Colonic mucosa (tissue), 4 donors: ENCODE measurements around the gene RELCH. TPM values are rescaled to one million over a fixed set of nuclear protein-coding genes. Genes with fewer than 3 reads are reported as not detected.

Experiments
- DNase-seq: peaks from one replicate; pipeline ENCODE4 v3.0.0-alpha.2; 2020
- H3K27ac ChIP-seq: fragments of 200-600 bp; one replicate; pipeline ENCODE4 v1.8.0; 2021
- H3K27me3 ChIP-seq: fragments of 200-600 bp; one replicate; pipeline ENCODE4 v1.8.0; 2021
- H3K36me3 ChIP-seq: fragments of 200-600 bp; one replicate; pipeline ENCODE4 v1.8.0; 2021
- H3K4me1 ChIP-seq: fragments of 200-600 bp; one replicate; pipeline ENCODE4 v1.8.0; 2021; ENCODE audit warnings: mild to moderate bottlenecking
- H3K4me3 ChIP-seq: fragments of 200-600 bp; one replicate; pipeline ENCODE4 v1.8.0; 2021
- H3K9ac ChIP-seq, 2 donors: one replicate each; pipeline ENCODE4 v1.7.0; 2013; ENCODE audit warnings: control low read depth in 2 of 2, low read depth in 2 of 2, low read length in 2 of 2
- H3K9me3 ChIP-seq: fragments of 200-600 bp; one replicate; pipeline ENCODE4 v1.8.0; 2021
- intact Hi-C: fragments of 100-400 bp; cut with DNase I; formaldehyde crosslinking; loops from one replicate; pipeline ENCODE4 v1.14.1; 2022
- total RNA-seq, 2 donors: library from RNA; stranded (reverse); fragmentation: NEBNext Ultra II Directional in 1 of 2; extraction: Animal tissue kit (Norgen Biotek cat#: 25700) in 1 of 2; gene quantifications; one replicate each; pipeline ENCODE4 v1.2.1, GENCODE V29; 2021
- TF ChIP-seq, protein P1 (sequence below): fragments of 200-600 bp; IDR thresholded peaks from one replicate; pipeline ENCODE4 v1.8.0; 2022; ENCODE audit warnings: antibody characterized with exemption, mild to moderate bottlenecking
- donor health status: healthy.
- donor health status: DM: no; HTN: no; CAD: no.
- donor health status: DM: no; HTN: no; CAD: no.

The RELCH gene
- total RNA-seq, 2 donors from 2014 or later: 38.9 to 56.9 TPM

DNA sequence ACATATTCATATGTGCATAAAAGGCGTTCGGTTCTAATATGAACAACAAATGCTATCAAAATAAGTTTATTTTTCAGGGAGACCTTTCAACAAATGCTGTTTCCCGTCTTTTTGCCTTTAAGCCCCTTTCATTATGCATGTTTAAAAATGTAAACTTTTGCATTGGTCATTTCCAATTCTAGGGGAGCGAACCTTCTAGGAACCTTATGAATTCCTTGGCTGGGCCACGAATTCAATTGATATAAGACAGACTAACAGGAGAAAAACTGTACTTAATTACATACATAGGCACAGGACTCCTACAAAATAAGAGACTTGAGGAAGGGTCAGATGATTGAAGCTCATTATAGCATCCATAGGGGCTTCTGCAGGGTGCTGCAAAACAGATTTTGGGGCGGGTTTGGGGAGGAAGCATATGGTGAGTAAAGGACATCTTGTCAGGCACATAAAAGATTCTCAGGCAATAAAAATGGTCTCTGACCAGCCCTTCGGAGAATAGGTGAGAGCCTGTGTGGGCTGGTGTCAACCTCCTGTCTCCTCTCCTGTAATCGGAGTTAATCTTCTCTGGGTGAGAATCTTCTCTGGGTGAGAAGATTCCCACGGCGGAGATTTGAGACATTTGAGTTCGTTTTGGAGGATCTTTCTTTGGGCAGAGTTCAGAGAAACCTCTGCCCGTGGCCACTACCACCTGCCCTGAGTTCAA lies 139.7 kb downstream of the RELCH start:
- Histone ChIP-seq H3K27ac (peak overlapping the region; percentile 87), H3K4me3 (peak overlapping the region; percentile 55), H3K9ac (peak overlapping the region in 1 of 2 donors; percentile 97), H3K27me3 (peaks cover 8% of the 10 kb centered on the region), H3K4me1 (peaks cover 11% of the 10 kb centered on the region), H3K36me3 (no peaks in the 10 kb centered on the region), H3K9me3 (no peaks in the 10 kb centered on the region)
- DNase-seq: no peak
- intact Hi-C loops: no loop called here
- TF ChIP-seq, protein P1, sequence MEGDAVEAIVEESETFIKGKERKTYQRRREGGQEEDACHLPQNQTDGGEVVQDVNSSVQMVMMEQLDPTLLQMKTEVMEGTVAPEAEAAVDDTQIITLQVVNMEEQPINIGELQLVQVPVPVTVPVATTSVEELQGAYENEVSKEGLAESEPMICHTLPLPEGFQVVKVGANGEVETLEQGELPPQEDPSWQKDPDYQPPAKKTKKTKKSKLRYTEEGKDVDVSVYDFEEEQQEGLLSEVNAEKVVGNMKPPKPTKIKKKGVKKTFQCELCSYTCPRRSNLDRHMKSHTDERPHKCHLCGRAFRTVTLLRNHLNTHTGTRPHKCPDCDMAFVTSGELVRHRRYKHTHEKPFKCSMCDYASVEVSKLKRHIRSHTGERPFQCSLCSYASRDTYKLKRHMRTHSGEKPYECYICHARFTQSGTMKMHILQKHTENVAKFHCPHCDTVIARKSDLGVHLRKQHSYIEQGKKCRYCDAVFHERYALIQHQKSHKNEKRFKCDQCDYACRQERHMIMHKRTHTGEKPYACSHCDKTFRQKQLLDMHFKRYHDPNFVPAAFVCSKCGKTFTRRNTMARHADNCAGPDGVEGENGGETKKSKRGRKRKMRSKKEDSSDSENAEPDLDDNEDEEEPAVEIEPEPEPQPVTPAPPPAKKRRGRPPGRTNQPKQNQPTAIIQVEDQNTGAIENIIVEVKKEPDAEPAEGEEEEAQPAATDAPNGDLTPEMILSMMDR: no peak

DNA sequence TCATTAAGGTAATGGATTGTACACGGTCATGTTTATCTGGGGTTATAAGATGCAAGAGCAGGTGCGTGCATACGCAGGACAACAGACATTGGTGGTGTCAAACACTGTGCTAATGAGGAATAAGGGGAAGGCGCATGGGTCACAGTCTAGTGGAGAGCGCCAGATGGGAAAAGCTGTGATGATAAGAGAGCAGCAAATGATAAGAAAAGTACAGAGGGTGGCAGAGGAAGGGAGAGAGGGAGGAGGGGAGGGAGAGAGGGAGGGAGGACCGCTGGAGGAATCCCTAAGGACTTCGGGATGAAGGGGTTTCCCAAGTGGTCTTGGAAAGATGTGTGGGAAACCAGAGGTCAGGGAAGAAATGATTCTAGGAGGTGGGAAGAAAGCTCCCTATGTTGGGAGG lies 140.9 kb downstream of the RELCH start:
- H3K36me3 ChIP-seq: no peaks in the 10 kb centered on the region
- H3K9ac ChIP-seq: peak overlapping the region in 1 of 2 donors; percentile 97
- TF ChIP-seq, protein P1: no peak
- H3K9me3 ChIP-seq: no peaks in the 10 kb centered on the region
- peaks cover 8% of the 10 kb centered on the region for H3K27me3 ChIP-seq
- intact Hi-C loops: no loop called here
- H3K4me3 ChIP-seq: peak overlapping the region; percentile 55
- DNase-seq: peak; percentile 73
- H3K4me1 ChIP-seq: peaks cover 11% of the 10 kb centered on the region
- peak overlapping the region; percentile 87 for H3K27ac ChIP-seq

DNA sequence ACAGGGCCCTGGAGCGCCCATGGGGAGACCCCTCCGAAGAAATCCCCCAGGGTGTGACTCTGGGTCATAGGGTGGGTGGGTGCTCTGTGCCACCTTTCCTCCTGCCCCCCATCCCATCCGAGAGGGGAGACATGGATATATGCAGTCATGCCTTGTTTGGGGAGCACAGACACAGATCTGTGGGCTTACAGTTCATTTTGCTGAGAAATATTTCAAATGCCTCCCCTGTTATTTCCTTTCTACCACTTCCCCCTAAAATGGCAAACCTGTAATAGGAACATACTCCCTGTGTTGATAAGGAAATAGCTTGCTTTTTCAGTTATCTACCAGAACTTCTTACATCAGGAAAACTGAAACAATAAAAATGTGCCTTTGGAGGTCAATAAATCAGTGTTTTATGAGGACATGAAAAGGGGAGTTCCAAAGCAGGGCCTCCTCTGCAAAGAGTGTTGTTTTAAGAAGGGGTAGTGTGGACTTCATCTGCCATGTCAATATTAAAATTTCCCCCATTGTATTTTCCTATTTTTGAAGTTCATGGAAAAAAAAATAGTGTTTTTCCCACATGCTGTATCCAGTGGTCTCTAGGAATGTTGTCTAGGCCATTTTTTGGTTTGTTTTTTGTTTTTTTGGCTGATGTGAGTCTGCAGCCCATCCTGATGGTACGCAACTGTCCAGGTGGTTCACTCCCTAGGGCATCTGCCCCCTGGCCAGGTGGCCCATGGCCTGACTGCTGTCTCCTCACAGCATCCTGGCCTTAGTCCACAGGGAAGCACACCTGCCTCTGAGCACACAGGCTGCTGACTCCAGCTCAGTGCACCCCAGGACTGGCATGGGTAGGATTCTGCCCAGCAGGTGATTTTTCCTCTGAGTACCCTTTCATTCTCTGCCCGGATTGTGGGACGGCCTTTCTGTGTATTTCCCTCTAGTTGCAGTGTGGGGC lies 141.8 kb downstream of the RELCH start:
- intact Hi-C loops: no loop called here
- peak overlapping the region; percentile 40 to 97 for H3K9ac ChIP-seq
- TF ChIP-seq, protein P1: no peak
- no peaks in the 10 kb centered on the region for H3K9me3 ChIP-seq
- no peak for DNase-seq
- H3K27me3 ChIP-seq: peaks cover 8% of the 10 kb centered on the region
- H3K27ac ChIP-seq: peak overlapping the region; percentile 87
- no peak overlapping the region for H3K4me3 ChIP-seq
- peaks cover 11% of the 10 kb centered on the region for H3K4me1 ChIP-seq
- no peaks in the 10 kb centered on the region for H3K36me3 ChIP-seq

DNA sequence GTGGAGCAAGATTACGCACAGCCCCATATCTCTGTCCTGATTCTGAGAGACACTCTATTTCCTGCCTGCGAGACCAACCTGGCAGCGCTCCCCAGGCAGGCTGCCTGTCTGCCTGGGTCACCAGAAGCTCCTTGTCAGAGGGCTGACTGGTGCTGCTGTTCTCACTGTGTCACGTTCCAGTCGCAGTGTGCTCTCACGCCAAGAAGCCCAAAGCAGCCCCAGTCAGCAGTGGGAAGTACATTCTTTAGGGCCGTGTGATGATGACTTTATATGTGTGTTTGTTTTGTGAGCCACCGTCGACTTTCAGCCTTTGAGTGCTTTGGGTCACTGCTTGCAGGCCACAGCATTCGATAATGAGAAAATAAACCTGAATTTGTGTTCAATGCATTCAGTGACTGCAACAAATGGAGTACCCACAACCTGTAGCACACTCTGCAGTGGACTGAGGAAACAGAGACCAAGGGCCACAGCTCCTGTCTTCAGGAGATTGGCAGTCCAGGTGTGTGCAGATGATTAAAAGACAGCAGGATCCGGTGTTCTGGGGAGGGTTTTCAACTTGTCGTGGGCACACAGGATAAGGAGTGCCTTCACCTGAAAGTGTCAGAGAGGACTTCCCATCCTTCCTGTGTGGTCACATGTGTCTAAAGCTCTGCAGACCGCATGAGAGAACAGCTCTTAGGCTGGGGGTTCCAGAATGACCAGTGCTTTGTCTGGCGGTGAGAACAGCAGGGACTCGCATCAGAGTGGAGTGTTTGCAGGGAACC lies 142.8 kb downstream of the RELCH start:
- TF ChIP-seq, protein P1: no peak
- Histone ChIP-seq H3K27ac (peak overlapping the region; percentile 87), H3K9me3 (no peaks in the 10 kb centered on the region), H3K4me3 (no peak overlapping the region), H3K27me3 (peaks cover 8% of the 10 kb centered on the region), H3K9ac (peak overlapping the region in 1 of 2 donors; percentile 86), H3K4me1 (peaks cover 5% of the 10 kb centered on the region), H3K36me3 (no peaks in the 10 kb centered on the region)
- intact Hi-C loops: no loop called here
- DNase-seq: peak; percentile 65

DNA sequence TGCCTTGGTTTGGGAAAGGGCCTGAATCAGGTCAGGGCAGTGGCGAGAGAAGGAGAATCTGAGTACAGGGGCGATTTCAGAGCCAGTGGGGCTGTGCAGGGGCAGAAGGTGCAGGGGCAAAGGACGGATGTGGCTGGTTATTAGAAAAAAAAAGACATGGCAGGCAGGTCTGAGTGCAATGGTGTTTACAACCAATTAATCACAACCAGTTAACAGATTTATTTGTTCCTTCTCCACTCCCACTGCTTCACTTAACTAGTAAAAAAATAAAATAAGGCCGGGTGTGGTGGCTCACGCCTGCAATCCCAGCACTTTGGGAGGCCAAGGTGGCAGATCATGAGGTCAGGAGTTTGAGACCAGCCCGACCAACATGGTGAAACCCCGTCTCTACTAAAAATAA lies 143.6 kb downstream of the RELCH start:
- H3K27ac ChIP-seq: peak overlapping the region; percentile 87
- no peak overlapping the region for H3K4me3 ChIP-seq

More for the DNA sequence above, 143.6 kb downstream of the RELCH start:
- H3K27me3 ChIP-seq: peaks cover 8% of the 10 kb centered on the region
- peaks cover 5% of the 10 kb centered on the region for H3K4me1 ChIP-seq
- no peaks in the 10 kb centered on the region for H3K9me3 ChIP-seq
- H3K9ac ChIP-seq: peak overlapping the region in 1 of 2 donors; percentile 86
- DNase-seq: no peak
- no peaks in the 10 kb centered on the region for H3K36me3 ChIP-seq
- TF ChIP-seq, protein P1: no peak
- intact Hi-C loops: no loop called here
